ENCODE data around the gene FBXO41.
A peak's percentile ranks its signal among the peaks of the same experiment; 100 is the strongest.

FBXO41 gene

GRCh38 chr2:73235315-73236028 is 48.8 kb downstream of the FBXO41 start:
- Histone ChIP-seq H3K27ac (ENCODE audit: low read length) (no peak overlapping the region), H3F3A (ENCODE audit: insufficient read depth, low read length) (peaks cover 9% of the 10 kb centered on the region; the same call in 1 of the 2 replicates), H3K27me3 (replicated peaks; ENCODE audit: insufficient read depth, low read length) (no peaks in the 10 kb centered on the region), H3K4me3 (ENCODE audit: low read length) (peak overlapping the region; percentile 79), H4K20me1 (ENCODE audit: insufficient read depth, low read length) (peaks cover 38% of the 10 kb centered on the region), H3K9ac (ENCODE audit: low read length) (peak overlapping the region; percentile 85), H3K4me1 (ENCODE audit: low read length) (peaks cover 16% of the 10 kb centered on the region), H3K4me2 (ENCODE audit: low read depth, low read length) (peak overlapping the region; percentile 96), H3K36me3 (replicated peaks; ENCODE audit: insufficient read depth, low read length) (peaks cover 9% of the 10 kb centered on the region; the same call in 1 of the 2 replicates), H2AFZ (ENCODE audit: low read length) (no peak overlapping the region), H3K79me2 (ENCODE audit: low read length) (peaks cover 69% of the 10 kb centered on the region), H3K9me3 (replicated peaks; ENCODE audit: insufficient read depth, low read length) (no peaks in the 10 kb centered on the region), H3K9me2 (replicated peaks; ENCODE audit: insufficient read depth, low read length) (no peaks in the 10 kb centered on the region)
- no peak for DNase-seq
- TF ChIP-seq CTCF (IDR thresholded peaks at IDR 0.05; ENCODE audit: low read length) (no peak), EZH2phosphoT487 (IDR thresholded peaks at IDR 0.05; ENCODE audit: low read length) (no peak), EZH2 (optimal IDR thresholded peaks at IDR 0.05; ENCODE audit: low read depth, low read length) (no peak)

- Histone ChIP-seq H3K9me2 (replicated peaks; ENCODE audit: insufficient read depth, low read length) (no peaks in the 10 kb centered on the region), H3K4me3 (ENCODE audit: low read length) (peak within 1 kb of the TSS; percentile 79), H3K4me2 (ENCODE audit: low read depth, low read length) (peak within 1 kb of the TSS; percentile 99), H3K9me3 (replicated peaks; ENCODE audit: insufficient read depth, low read length) (no peaks in the 10 kb centered on the region), H3K27me3 (replicated peaks; ENCODE audit: insufficient read depth, low read length) (no peaks in the 10 kb centered on the region), H2AFZ (ENCODE audit: low read length) (peak within 1 kb of the TSS; percentile 99), H4K20me1 (ENCODE audit: insufficient read depth, low read length) (peaks cover 36% of the 10 kb centered on the region), H3K79me2 (ENCODE audit: low read length) (peaks cover 57% of the 10 kb centered on the region), H3K36me3 (replicated peaks; ENCODE audit: insufficient read depth, low read length) (peaks cover 4% of the 10 kb centered on the region; the same call in 1 of the 2 replicates), H3F3A (ENCODE audit: insufficient read depth, low read length) (peaks cover 9% of the 10 kb centered on the region; the same call in 1 of the 2 replicates), H3K9ac (ENCODE audit: low read length) (peak within 1 kb of the TSS; percentile 85), H3K4me1 (ENCODE audit: low read length) (peaks cover 16% of the 10 kb centered on the region), H3K27ac (ENCODE audit: low read length) (peak within 1 kb of the TSS; percentile 68; the same call in 1 of the 2 replicates)
- DNase-seq = peak; percentile 91
- TF ChIP-seq CTCF (IDR thresholded peaks at IDR 0.05; ENCODE audit: low read length) (no peak), EZH2 (optimal IDR thresholded peaks at IDR 0.05; ENCODE audit: low read depth, low read length) (no peak), EZH2phosphoT487 (IDR thresholded peaks at IDR 0.05; ENCODE audit: low read length) (no peak)
These were observed 50.1 kb downstream of the FBXO41 start, which contains the start of gene CCT7 for GRCh38 chr2:73233932-73234832. Gene CCT7, plus strand, starts transcription at chr2:73234308. Its CDS starts 71 bp downstream, at chr2:73234379.

- peaks cover 16% of the 10 kb centered on the region for H3K4me1 ChIP-seq (ENCODE audit: low read length)
- peak within 1 kb of the TSS; percentile 68; the same call in 1 of the 2 replicates for H3K27ac ChIP-seq (ENCODE audit: low read length)
- peaks cover 48% of the 10 kb centered on the region for H3K79me2 ChIP-seq (ENCODE audit: low read length)
- peak; percentile 100 for DNase-seq
- no peaks in the 10 kb centered on the region for H3K27me3 ChIP-seq (replicated peaks; ENCODE audit: insufficient read depth, low read length)
- H3K9ac ChIP-seq (ENCODE audit: low read length) = peak within 1 kb of the TSS; percentile 85
- H3K36me3 ChIP-seq (replicated peaks; ENCODE audit: insufficient read depth, low read length) = no peaks in the 10 kb centered on the region; the same call in 1 of the 2 replicates
- TF ChIP-seq EZH2 (optimal IDR thresholded peaks at IDR 0.05; ENCODE audit: low read depth, low read length) = no peak
- TF ChIP-seq CTCF (IDR thresholded peaks at IDR 0.05; ENCODE audit: low read length) = no peak
- TF ChIP-seq EZH2phosphoT487 (IDR thresholded peaks at IDR 0.05; ENCODE audit: low read length) = no peak
- peak within 1 kb of the TSS; percentile 99 for H2AFZ ChIP-seq (ENCODE audit: low read length)
- H3K9me3 ChIP-seq (replicated peaks; ENCODE audit: insufficient read depth, low read length) = no peaks in the 10 kb centered on the region
- H3K4me3 ChIP-seq (ENCODE audit: low read length) = peak within 1 kb of the TSS; percentile 79
- H3K4me2 ChIP-seq (ENCODE audit: low read depth, low read length) = peak within 1 kb of the TSS; percentile 99
- peaks cover 28% of the 10 kb centered on the region for H4K20me1 ChIP-seq (ENCODE audit: insufficient read depth, low read length)
- no peaks in the 10 kb centered on the region for H3K9me2 ChIP-seq (replicated peaks; ENCODE audit: insufficient read depth, low read length)
- H3F3A ChIP-seq (ENCODE audit: insufficient read depth, low read length) = peaks cover 9% of the 10 kb centered on the region; the same call in 1 of the 2 replicates
These were observed 50.9 kb downstream of the FBXO41 start, which contains the start of gene PRADC1 for GRCh38 chr2:73233154-73233931. Gene PRADC1, minus strand, starts transcription at chr2:73233239. Its CDS starts 79 bp downstream, at chr2:73233160.

All from MM.1S (cell line).